Measurements from ENCODE around the gene PTPRD. TPM values are rescaled to one million over a fixed set of nuclear protein-coding genes. Genes with fewer than 3 reads are reported as not detected.

Gene PTPRD
- total RNA-seq, 2 experiments from 2014 or later = 0.03 TPM; not detected in 1

GRCh38 chr9:8852301-8852864 lies 1760.4 kb downstream of the PTPRD start:
- CTCF ChIA-PET (ENCODE audit: unreplicated experiment) = no interaction called here
- Histone ChIP-seq H3K4me2 (ENCODE audit: low read length) (no peak overlapping the region), H3K9me2 (ENCODE audit: insufficient read depth, low read length) (no peaks in the 10 kb centered on the region), H3K27ac (ENCODE audit: low read depth, low read length, poor library complexity, severe bottlenecking) (no peak overlapping the region), H4K20me1 (ENCODE audit: insufficient read depth, low read length) (no peaks in the 10 kb centered on the region), H3K36me3 (ENCODE audit: insufficient read depth, low read length) (no peaks in the 10 kb centered on the region), H3K4me1 (ENCODE audit: insufficient read depth, low read length, poor library complexity, severe bottlenecking) (no peaks in the 10 kb centered on the region), H2AFZ (ENCODE audit: low read length) (no peak overlapping the region), H3K79me2 (ENCODE audit: insufficient read depth, low read depth, low read length) (no peaks in the 10 kb centered on the region), H3K9me3 (ENCODE audit: low read length) (no peaks in the 10 kb centered on the region), H3K4me3 (ENCODE audit: low read depth, low read length, poor library complexity, severe bottlenecking) (no peak overlapping the region)
- BruUV-seq (replicated peaks) = no TSS peak
- no peak for DNase-seq (ENCODE audit: low spot score)
- TF ChIP-seq EZH2phosphoT487 (IDR thresholded peaks at IDR 0.05; ENCODE audit: borderline replicate concordance, low read depth, low read length) (no peak), CTCF (conservative IDR thresholded peaks at IDR 0.05; ENCODE audit: low read length) (no peak)
- intact Hi-C loops (cut with micrococcal nuclease; ENCODE audit: unreplicated experiment) = no loop called here
- POLR2A ChIA-PET = interaction anchor here (0.6 kb wide), 2 partner anchors 67 to 1559 kb away, joined by 3 to 6 read pairs; no protein-coding TSS in a partner anchor

GRCh38 chr9:8850914-8851313 lies 1761.9 kb downstream of the PTPRD start:
- Histone ChIP-seq H3K36me3 (ENCODE audit: insufficient read depth, low read length) (no peaks in the 10 kb centered on the region), H3K9me3 (ENCODE audit: low read length) (no peaks in the 10 kb centered on the region), H3K27ac (ENCODE audit: low read depth, low read length, poor library complexity, severe bottlenecking) (no peak overlapping the region), H3K4me3 (ENCODE audit: low read depth, low read length, poor library complexity, severe bottlenecking) (no peak overlapping the region), H2AFZ (ENCODE audit: low read length) (no peak overlapping the region), H3K4me1 (ENCODE audit: insufficient read depth, low read length, poor library complexity, severe bottlenecking) (no peaks in the 10 kb centered on the region), H4K20me1 (ENCODE audit: insufficient read depth, low read length) (no peaks in the 10 kb centered on the region), H3K9me2 (ENCODE audit: insufficient read depth, low read length) (no peaks in the 10 kb centered on the region), H3K79me2 (ENCODE audit: insufficient read depth, low read depth, low read length) (no peaks in the 10 kb centered on the region), H3K4me2 (ENCODE audit: low read length) (no peak overlapping the region)
- no peak for DNase-seq (ENCODE audit: low spot score)
- TF ChIP-seq CTCF (conservative IDR thresholded peaks at IDR 0.05; ENCODE audit: low read length) = no peak
- TF ChIP-seq EZH2phosphoT487 (IDR thresholded peaks at IDR 0.05; ENCODE audit: borderline replicate concordance, low read depth, low read length) = no peak
- no TSS peak for BruUV-seq (replicated peaks)
- ChIA-PET POLR2A (no interaction called here), CTCF (ENCODE audit: unreplicated experiment) (no interaction called here)
- intact Hi-C loops (cut with micrococcal nuclease; ENCODE audit: unreplicated experiment) = no loop called here

- Histone ChIP-seq H3K9me3 (ENCODE audit: low read length) (no peaks in the 10 kb centered on the region), H2AFZ (ENCODE audit: low read length) (no peak overlapping the region), H3K4me2 (ENCODE audit: low read length) (no peak overlapping the region), H3K4me1 (ENCODE audit: insufficient read depth, low read length, poor library complexity, severe bottlenecking) (no peaks in the 10 kb centered on the region), H3K79me2 (ENCODE audit: insufficient read depth, low read depth, low read length) (no peaks in the 10 kb centered on the region), H3K9me2 (ENCODE audit: insufficient read depth, low read length) (no peaks in the 10 kb centered on the region), H4K20me1 (ENCODE audit: insufficient read depth, low read length) (no peaks in the 10 kb centered on the region), H3K27ac (ENCODE audit: low read depth, low read length, poor library complexity, severe bottlenecking) (no peak overlapping the region), H3K36me3 (ENCODE audit: insufficient read depth, low read length) (no peaks in the 10 kb centered on the region), H3K4me3 (ENCODE audit: low read depth, low read length, poor library complexity, severe bottlenecking) (no peak overlapping the region)
- POLR2A ChIA-PET = no interaction called here
- TF ChIP-seq EZH2phosphoT487 (IDR thresholded peaks at IDR 0.05; ENCODE audit: borderline replicate concordance, low read depth, low read length) (no peak), CTCF (conservative IDR thresholded peaks at IDR 0.05; ENCODE audit: low read length) (no peak)
- intact Hi-C loops (cut with micrococcal nuclease; ENCODE audit: unreplicated experiment) = no loop called here
- DNase-seq (ENCODE audit: low spot score) = no peak
- CTCF ChIA-PET (ENCODE audit: unreplicated experiment) = no interaction called here
- no TSS peak for BruUV-seq (replicated peaks)
Observed at GRCh38 chr9:8845808-8846207, 1767.0 kb downstream of the PTPRD start.

Measured in OCI-LY7 (cell line).